Measurements from ENCODE around the gene TPSAB1.

Gene TPSAB1

DNA sequence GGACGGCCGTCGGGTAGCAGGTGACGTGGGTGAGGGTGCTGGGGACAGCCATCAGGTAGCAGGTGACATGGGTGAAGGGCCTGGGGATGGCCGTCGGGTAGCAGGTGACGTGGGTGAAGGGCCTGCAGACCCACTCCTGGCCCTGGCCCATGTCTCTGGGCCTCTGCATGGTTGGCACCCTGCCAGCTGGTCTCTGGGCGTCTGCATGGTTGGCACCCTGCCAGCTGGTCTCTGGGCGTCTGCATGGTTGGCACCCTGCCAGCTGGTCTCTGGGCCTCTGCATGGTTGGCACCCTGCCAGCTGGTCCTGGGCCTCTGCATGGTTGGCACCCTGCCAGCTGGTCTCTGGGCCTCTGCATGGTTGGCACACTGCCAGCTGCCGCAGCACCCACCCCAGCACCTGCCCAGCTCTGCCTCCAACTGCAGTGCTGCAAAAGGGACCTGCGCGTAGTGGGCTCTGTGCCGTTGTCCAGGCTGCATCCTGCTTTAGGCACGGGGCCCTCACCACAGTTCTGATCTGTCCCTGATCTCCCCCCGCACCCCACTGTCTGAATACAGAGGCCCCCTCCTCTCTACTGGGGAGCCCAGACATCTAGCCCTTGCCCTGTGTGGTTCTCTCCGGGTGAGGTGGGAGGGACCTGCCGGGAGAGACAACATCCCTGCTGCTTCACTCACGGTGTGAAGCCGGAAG is 31.4 kb downstream of the TPSAB1 start:
- peak; percentile 59 for DNase-seq

DNA sequence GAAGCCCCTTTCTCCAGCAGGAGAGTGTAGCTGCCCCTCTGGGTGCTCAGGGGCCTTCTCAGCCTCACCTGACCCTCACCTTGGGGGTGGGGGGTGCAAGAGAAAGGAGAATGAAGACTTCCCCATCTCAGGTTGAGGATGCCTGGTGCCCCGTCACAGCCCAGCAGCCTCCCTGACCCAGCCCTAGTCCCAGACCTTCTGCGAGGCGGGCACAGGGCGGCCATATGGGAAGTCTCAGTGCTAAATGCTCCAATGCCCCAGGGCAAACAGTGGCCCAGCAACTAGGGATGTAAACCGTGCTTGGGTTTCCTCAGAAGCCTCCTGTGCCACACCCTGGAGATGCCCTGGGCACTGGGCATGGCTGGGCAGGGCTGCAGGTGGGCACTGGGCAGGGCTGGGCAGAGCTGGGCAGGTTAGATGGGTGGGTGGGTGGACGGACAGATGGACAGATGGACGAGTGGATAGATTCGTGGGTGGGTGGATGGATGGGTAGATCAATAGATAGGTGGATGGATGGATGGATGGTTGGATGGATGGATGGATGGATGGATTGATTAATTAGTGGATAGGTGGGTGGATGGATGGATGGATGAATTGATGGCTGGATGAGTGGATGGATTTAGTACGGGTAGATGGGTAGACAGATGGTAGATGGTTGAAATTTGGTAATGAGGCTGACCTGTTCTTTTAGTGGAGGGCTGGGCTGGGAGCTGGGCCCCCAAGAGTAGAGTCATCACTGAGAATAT is 32.1 kb downstream of the TPSAB1 start:
- no peak for DNase-seq

DNA sequence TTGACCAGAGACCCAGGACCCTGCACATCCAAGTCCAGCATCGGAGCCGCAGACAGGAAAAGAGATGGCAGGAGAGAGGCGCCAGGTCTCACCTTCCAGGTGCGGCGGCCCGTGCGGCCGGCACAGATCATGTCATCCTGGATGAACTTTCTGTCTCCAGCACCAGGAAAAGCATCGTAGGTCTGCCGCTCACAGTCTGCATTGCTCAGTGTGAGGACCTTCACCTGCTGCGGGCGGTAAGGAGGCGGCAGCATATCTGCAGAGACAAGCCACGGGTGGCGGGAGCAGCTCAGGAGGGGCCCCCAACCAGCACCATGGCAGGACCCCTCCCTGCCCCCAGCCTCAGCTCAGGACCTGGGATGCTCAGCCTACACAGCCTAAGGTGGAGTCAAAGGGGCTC is 33.3 kb downstream of the TPSAB1 start:
- no peak for DNase-seq

DNA sequence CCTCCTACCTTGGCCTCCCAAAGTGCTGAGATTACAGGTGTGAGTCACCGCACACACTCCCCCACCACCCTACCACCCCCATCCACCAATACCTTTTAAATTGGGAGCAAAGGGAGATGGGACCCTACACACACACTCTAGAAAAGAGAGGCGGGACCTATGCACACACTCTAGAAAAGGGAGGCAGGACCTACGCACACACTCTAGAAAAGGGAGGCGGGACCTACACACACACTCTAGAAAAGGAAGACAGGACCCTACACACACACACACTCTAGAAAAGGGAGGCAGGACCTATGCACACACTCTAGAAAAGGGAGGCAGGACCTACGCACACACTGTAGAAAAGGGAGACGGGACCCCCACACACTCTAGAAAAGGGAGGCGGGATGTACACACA is 34.3 kb downstream of the TPSAB1 start:
- no peak for DNase-seq

DNA sequence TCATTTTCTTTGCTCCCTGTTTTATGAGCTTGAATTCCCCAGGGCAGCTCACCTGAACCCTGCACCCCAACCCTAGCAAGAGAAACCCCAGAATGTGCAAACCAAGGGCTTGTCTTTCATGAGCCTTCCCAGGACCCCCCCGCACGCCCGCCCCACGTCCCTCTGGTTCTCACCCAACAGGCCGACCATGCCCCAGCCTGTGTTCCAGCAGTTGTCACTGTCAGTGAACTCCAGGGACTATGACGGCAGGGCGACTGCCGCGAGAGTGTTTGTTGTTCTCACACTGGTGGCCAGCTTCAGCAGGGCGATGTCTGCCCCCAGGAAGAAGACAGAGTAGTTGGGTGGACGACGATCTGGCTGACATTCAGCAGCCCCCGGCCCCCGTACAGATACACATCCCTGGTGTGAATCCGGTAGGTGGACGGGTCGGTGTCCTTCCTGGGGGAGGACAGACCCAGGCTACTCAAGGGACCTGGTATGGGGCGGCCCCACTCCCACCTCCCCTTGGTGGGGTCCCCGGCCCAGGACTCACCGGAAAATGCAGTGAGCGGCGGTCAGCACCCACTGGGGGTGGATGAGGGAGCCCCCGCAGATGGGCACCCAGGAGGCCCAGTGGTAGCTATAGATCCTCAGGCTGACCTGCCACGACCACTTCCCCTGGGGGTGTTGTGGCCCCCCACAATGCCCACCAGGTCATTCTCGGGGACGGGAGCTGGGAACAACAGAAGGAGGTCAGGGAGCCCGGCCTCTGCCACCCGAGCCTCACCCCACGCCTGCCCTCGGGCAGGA is 35.5 kb downstream of the TPSAB1 start:
- no peak for DNase-seq

DNA sequence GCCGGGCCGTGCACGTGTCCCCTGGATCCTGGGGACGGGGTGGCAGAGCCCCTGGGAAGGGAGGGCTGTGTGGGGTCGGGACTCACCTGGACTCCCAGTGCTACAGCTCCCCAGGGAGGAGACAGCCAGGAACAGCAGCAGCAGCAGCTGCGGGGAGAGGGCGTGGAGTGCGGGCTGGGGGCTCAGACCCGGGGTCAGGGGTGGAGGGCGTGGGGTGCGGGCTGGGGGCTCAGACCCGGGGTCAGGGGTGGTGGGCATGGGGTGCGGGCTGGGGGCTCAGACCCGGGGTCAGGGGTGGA is 36.0 kb downstream of the TPSAB1 start:
- no peak for DNase-seq

DNA sequence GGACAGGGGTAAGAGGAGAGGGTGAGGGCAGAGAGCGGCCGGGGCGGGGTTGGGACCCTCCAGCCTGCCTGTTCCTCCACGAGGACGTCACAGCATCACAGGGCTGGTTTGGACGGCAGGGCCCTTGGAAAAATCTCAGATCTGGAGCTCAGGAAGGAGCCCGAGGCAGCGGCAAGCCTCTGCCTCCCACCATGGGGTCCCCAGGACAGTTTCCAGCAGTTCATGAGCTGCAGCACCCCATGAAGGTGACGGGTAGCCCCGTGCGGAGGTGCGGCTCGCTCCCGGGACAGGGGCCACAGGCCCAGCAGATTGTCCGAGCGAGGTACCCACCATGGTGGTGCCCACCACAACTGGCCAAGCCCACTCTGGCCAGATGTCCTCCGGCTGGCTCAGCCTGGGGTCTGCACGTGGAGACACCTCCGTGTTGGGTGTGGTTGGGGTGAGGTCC is 36.7 kb downstream of the TPSAB1 start:
- no peak for DNase-seq

DNA sequence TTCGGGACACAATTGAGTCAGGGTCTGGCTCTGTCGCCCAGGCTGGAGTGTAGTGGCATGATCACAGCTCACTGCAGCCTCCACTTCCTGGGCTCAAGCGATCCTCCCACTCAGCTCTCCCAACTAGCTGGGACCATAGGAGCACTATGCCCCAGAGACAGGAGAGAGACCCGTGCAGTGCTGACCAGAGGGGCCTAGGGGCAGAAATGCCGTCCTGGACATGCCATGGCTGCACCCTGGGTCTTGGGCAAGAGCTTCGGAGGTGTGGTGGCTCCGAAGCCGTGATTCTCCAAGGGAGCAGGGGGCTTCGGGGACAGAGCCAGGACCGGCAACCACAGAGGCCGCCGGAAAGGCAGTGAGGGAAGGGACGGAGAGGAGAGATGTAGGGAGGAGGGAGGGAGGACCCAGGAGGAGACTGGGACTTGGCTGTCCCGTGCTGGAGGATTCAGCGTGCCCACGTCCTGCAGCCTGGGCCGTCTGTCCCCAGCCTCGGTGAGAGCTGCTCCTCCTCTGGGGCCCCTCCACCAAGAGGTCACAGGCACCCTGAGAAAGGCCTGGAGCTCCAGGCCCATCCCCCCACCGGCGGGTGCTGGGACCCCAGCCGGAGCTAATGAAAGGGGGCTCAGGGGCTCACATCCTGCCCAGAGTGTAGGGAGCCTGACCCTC is 37.2 kb downstream of the TPSAB1 start:
- DNase-seq = no peak

DNA sequence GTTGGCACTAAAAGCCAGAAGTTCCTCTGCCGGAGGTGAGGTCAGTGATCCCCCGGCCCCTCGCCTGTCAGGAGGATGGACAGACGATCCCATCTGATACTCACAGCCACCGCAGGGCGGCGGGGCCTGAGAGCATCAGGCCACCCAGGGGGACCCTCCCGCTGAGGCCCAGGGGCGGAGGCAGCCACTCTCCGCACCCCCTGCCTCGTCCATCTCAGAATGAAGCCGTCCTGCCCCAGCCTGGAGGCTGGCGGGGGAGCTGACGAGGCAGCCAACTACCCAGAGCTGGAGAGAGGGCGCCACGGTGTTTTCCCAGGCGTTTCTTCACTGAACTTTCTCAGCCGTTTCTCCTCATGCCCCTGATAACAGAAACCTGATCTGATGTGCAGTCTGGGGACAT is 38.0 kb downstream of the TPSAB1 start:
- no peak for DNase-seq

DNA sequence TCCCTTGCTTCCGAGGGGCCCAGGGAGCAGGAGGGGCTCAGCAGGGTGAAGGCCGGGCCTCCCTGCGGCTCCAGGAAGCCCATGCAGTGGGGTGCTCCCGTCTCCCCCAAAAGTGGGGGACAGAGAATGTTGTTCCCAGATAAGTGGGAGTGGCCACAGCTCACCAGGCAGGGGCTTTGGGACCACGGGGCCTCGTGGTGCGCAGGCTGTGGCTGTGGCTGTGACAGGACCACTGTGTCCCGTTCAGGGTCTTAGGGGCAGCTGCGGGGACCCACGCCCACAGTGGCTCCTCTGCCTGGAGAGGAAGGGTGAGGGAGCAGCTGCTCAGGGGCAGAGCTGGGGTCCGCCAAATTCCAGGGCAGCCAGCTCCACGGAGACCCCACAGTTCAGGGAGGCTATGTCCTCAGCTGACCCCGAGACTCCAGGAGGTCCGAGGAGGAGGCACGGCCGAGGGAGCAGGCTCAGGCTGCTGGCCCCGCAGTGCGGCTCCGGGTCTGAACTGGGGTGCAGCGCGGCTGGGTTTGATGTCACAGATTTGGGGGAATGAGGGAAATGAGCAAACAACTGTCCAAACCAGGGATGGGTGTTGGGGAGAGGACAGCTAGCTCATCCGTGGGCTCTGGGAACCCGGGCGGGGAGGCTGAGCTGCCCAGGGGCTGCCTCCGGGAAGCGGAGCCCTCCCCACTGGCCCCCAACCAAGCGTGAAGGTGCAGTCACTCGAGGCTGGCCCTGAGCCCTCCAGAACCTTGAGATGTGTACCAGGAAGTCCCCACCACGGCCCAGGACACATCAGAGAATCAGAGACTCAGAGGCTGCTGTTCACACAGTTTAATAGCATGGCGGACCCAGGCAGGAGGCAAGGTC is 38.8 kb downstream of the TPSAB1 start:
- DNase-seq = no peak

DNA sequence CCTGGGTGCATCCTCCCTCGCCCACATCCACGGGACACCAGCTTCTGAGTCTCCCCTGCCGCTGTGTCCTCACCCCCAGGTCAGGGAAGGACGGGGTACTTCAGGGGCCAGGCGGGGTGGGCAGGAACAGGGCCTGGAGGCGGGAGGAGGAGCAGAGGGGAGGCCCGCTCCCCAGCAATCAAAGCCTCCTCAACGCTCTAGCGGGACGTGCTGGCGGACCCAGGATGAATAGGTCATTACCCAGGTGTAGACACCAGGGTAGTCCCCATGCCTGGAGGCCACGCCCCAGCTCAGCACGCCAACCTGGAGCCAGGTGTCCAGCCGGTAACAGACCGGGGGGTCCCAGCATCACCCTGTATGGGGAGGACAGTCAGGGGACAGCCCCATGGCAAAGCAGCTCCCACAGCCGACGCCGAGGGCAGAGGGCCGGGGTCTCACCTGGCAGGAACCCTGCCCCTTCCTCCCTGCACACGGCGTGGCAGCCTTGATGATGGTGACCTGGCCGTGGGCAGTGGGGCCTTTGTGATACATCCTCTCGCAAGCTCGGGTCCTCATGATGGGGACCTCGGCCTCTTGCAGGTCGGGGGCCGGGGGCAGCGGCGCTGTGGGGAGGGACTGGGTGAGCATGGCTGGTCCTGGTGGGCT is 39.6 kb downstream of the TPSAB1 start:
- DNase-seq = no peak

DNA sequence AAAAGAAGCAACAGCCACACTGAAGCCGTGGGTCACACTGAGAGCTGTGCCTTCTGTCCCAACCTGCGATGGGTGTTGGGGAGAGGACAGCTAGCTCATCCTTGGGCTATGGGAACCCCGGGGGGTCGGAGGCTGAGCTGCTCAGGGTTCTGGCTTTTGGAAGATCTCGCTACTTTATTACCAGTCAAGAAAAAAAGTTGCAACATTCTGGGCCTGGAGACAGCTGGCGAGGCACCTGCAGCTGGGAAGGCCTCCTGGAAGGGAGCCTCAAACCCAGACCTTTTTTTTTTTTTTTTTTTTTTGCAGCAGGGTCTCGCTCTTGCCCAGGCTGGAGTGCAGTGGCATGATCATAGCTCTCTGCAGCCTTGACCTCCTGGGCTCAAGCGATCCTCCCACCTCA is 40.3 kb downstream of the TPSAB1 start:
- no peak for DNase-seq

DNA sequence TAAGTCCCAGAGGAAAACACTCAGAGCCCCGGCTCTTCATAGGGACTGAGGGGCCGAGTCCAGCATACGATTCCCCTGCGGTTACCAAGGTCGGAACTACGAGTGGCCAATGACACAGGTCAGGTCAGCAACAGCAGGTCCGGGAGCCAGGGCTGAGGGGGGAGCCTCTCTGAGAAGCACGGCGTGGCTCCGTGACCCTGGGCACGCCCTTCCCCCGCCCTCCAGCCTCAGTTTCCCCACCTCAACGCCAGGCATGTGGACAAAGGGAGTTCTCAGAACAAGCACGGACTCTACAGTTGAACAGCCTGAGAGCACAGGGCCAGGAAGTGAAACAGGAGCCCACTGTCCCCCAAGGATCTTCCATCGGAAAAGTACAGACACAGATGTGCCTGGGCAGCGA is 41.0 kb downstream of the TPSAB1 start:
- no peak for DNase-seq

DNA sequence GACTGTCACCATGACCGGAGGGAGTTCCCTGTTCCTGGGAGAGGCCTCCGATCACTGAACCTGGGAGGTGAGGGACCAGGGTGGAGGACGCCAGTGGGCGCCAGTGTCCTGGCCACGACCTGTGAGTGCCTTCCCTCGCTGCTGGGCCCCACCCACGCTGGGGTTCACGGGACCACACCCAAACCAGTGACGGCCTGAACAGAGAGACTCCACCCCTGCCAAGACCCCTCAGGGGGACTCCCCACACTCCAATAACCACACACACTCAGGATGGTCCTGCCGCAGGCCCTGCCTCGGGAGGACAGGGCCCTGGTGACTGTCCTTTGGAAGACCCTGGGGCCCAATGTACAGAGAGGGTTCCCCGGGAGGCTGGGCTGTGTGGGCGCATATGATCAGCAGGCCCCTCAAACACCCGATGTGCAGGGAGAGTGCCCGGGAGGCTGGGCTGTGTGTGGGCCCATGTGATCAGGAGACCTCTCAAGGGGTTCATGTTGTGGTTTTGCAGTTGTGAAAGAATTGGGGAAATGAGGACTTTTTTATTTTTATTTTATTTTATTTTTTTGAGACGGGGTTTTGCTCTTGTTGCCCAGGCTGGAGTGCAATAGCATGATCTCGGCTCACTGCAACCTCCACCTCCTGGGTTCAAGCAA is 41.9 kb downstream of the TPSAB1 start:
- no peak for DNase-seq

DNA sequence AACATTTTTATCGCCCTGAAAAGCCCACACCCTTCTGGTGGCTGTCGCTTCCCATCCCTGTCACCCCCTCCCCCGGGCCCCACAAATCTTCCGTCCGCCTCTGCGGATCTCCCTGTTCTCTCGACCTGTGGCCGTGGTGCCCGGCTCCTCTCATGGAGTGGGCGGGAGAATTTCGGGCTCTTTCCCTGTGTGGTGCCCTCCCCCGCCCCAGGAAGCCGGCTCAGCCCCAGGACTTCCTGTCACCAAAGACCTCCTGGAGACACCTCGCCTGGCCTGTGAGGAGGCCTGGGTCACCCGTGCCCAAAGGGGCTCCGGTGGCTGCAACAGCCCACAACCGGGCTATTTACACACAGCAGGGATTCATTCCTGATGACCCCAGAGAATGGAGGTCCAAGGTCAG is 42.8 kb downstream of the TPSAB1 start:
- no peak for DNase-seq

DNA sequence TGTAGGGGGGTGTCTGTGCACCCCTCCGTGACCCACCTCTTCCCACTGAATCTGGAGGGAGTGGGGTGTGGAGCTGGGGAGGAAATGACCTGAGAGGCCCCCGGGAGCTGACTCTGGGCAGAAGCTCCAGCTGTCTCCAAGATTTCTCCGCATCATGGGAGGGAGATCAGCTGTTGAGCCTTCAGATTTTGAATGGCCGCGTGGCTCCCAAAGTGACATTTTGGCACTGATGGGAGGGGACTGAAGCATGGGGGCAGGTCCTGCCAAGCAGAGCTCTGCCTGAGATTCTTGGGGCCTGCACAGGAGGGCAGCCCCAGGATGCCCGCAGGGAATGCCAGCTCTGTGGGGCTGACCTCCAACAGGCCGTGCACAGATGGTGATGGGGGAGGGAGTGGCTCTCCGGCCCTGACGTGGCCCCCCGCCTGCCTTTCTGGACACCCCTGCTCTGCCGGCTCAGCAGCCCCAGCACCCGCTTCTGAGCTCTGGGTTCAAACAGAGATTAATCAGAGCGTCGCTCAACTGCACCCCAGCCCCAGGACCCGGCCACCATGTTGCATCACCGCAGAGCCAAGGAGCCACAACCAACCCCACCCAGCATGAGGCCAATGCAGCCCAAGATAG is 43.6 kb downstream of the TPSAB1 start:
- DNase-seq = no peak

DNA sequence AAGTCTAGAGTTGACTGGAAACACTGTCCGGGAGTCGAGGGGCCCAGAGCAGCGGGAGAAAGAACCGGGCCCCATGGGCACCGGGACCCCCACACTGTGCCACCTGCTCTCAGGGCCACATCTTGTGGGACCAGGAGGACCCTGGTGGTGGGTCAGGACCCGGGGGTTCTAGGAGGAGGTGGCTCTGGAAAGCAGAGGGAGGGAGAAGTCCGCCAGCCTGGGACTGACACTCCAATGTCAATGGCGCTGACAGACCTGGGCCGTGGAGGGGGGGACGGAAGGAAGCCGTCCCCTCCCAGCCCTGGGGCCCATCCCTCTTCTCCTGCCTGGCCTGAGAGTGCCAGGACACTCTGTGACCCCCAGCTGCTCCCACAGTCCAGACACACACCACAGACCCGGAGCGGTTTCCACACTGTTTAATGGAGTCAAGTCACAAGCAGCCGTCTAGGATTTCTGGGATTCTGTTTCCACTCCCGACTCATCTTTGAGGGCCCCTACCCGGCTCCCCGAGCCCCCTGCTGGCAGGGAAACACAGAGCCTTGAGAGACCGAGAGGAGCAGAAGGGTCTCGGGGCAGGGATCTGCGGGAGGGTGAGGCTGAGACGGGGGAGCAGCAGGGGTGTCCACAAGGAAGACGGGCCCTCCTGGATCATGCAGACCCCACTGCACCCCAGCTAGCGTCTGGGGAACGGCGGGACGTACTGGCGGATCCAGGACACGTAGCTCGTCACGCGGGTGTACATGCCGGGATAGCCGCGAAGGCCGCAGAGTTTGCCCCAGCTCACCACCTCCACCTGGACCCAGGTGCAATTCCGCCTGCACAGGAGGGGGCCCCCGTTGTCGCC is 45.4 kb downstream of the TPSAB1 start:
- DNase-seq = no peak

DNA sequence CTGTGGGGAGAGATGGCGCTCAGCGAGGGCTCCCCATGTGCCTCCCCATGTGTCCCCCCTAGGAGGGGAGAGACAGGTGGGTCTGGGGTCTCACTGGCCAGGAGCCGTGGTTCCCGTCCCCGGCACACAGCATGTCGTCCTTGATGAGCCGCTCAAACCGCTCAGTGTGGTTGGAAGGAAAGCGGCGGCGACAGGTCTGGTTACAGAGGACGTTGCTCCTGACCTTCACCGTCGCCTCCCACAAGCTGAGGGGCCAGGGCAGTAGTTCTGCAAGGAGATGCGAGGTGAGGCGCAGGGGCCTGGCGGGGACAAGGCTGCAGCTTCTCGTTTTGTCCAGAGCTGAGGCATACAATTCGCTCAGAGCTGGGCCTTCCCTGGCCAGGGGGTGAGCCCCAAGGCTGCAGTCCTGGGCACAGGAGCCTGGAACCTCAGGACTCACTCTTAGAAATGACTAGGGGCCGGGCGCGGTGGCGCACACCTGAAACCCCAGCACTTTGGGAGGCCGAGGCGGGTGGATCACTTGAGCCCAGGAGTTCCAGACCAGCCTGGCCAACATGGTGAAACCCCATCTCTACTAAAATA is 46.1 kb downstream of the TPSAB1 start:
- DNase-seq = no peak

DNA sequence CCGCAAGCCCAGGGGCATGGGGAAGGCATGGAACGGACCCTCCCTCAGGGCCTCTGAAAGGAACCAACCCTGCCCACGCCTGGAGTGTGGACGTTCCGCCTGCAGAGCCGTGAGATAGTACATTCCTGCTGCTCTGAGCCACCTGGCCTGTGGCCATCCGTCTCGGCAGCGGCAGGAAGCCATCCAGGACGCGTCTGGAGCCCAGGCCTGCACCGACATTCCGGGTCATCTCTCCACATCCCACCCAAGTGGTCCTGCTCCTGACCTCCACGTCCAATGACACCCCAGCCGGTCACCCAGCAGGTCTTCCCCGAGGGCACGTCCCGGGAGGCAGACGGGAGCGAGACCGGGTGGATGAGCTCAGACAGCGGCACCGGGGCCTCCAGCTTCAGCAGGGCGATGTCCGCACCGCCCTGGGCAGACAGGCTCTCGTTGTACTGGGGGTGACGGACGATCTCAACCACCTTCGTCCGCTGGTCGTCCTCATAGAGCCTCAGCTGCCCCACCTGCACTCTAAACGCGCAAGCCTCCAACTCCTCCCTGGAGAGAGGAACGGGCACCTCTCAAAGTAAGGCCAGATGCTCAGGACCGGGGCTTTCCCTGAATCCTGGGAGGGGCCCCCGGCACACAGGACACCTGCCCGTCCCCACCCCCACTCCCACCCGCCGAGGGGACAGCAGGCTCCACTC is 47.6 kb downstream of the TPSAB1 start:
- no peak for DNase-seq
